GM21619 (cell line): ENCODE measurements around the gene PGRMC2.
"Not testable (repeated sequence)": the region's sequence is repeated elsewhere in the genome, so short reads cannot be mapped to it uniquely, and the experiment has no call there.

ENCODE experiments used
- ATAC-seq: cut with Tn5 transposase; IDR thresholded peaks from one replicate; pipeline ENCODE4 v1.9.1; 2021; ENCODE audit not compliant: unreplicated experiment

Gene PGRMC2

GRCh38 chr4:128271551-128271950 lies 16.1 kb downstream of the PGRMC2 start:
- ATAC-seq = no peak

DNA sequence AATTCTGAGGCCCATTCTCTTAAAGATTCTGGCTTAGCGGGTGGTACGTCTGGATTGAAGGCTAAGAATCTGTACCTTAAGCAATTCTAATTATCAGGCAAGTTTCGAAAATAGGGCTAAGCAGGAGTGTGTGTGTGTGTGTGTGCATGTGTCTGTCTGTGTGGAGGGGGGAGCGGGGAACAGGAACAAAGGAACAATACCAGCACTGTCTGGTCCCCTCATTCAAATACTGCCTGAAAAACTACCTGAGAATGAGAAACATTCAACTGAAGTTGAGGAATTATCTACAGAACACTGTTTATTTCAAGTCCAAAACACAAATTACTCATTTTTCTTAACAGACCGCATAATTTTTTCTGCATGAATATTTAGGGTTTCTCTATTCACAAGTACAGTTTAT lies 18.6 kb downstream of the PGRMC2 start:
- ATAC-seq = no peak

- ATAC-seq = no peak
These were observed 19.9 kb downstream of the PGRMC2 start for GRCh38 chr4:128267745-128268144.

- ATAC-seq = not testable (repeated sequence)
These were observed 20.4 kb downstream of the PGRMC2 start for GRCh38 chr4:128267171-128267570.

DNA sequence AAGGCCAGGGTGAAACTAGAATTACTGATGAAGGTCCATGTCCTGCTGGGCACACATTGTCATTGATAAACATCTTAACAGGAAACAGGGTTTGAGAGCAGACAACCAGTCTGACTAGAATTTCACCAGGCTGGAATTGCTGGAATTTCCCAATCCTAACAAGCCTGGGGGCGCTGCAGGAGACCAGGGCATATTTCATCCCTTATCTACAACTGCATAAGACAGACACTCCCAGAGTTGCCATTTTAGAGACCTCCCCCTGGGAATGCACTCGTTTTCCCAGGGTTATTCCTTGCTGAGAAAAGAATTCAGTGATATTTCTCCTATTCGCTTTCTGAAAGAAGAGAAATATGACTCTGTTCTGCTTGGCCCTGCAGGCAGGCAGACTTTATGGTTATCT lies 22.1 kb downstream of the PGRMC2 start:
- ATAC-seq = not testable (repeated sequence)

GRCh38 chr4:128259889-128260288 lies 27.7 kb downstream of the PGRMC2 start:
- not testable (repeated sequence) for ATAC-seq

GRCh38 chr4:128258166-128258565 lies 29.4 kb downstream of the PGRMC2 start:
- not testable (repeated sequence) for ATAC-seq

GRCh38 chr4:128256539-128256938 lies 31.1 kb downstream of the PGRMC2 start:
- no peak for ATAC-seq

- no peak for ATAC-seq
These were observed 31.7 kb downstream of the PGRMC2 start for GRCh38 chr4:128255906-128256305.

DNA sequence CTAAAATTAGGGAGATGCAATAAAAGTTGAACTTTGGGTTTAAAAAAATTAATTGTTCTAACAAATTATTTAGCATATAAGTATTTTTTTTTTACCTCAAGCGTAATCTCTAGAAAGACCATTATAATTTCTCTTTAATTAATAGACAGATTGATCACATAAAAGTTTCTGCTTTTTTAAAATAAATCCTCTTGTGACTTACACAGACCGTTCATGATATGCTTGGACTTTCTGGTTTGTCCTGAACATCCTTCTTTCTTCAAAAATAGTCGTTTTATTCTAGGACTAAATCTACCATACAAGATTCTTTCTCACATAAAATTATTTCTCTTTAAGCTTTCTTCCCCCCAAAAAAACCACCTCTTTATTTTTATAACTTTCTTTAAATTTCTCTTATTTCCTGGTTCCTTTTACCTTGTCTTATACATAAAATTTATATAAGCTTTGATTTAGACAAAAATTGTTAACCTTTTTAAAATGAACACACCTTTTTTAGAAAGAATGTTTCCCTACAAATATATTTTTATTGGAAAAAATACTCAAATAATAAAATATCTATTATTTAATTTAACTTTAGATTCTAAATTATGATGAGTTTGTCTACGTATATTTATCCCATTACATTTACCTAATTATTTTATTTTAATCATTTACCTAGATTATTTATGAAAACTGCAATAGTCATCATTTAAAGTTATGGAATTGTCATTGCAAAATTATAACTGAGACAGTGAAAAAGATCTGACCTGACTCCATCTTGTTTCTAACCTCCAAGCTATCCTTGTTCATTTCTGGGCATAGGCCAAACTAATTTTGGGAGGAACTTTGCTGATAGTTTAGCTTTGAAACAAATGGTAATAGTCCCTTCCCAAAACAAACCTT lies 37.6 kb downstream of the PGRMC2 start:
- no peak for ATAC-seq

DNA sequence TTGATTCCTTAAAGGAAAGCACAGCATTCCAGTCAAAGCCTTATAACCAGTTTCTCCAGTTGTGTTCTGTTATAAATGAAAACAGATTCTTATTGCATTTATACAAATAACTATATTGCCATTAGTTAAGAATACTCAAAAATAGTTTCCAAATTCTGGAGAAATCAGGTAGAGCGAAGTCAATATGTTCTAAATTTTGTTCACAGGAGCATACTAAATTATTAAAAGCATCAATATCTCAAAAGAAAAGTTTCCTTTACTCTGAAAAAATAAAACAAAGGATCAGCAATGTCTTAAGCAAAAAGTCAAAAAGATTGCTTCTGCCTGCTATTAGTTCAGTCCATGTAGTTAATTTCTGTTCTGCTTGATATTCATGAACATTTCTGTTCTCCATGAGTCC lies 39.7 kb downstream of the PGRMC2 start:
- no peak for ATAC-seq

DNA sequence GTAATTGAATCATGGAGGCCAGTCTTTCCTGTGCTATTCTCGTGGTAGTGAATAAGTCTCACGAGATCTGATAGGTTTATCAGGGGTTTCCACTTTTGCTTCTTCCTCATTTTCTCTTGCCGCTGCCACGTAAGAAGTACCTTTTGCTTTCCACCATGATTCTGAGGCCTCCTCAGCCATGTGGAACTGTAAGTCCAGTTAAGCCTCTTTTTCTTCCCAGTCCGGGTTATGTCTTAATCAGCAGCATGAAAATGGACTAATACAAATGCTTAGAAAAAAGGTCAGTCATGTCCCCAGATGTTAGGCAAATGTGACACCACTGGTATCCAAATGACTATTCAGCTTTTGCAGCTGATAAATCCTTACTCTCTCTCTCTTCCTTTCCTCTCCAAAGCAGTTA lies 42.2 kb downstream of the PGRMC2 start:
- not testable (repeated sequence) for ATAC-seq

DNA sequence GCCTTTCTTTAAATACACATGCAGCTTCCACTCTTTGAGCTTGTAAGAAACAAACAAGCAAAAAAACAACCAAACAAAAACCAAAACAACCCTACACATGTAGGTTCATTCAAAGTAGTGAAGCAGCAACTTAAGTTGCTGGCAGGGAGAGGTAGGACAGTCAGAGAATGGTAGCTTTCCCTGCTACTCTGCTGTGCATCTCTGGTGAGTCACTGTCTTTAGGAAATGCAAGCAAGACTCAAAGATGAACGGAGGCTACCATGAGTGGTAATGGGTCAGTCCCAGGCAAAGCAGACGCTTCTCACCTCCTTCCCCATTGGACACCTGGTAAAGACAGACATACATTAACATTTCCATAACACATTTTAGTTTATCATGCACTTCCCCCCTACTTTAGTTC lies 43.2 kb downstream of the PGRMC2 start:
- ATAC-seq = no peak

DNA sequence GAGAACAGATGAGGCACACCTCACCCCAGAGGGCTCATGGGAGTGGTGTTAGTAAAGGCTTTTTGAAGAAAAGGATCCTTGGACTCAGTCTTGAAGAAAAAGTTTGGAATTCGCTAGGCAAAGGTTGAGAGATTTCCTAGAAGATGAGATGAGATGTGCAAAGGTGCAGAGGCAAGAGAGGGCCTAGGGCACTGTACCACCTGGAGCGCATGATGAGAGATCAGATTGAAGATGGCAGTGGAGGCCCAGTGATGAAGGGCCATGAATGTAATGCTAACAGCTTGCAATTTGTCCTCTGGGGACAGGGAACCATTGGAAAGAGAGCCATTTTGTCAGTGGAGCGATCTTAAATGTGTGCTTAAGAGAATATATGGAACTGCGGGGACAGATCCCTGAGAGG lies 45.0 kb downstream of the PGRMC2 start:
- no peak for ATAC-seq

- no peak for ATAC-seq
These were observed 45.6 kb downstream of the PGRMC2 start for GRCh38 chr4:128241981-128242380.

DNA sequence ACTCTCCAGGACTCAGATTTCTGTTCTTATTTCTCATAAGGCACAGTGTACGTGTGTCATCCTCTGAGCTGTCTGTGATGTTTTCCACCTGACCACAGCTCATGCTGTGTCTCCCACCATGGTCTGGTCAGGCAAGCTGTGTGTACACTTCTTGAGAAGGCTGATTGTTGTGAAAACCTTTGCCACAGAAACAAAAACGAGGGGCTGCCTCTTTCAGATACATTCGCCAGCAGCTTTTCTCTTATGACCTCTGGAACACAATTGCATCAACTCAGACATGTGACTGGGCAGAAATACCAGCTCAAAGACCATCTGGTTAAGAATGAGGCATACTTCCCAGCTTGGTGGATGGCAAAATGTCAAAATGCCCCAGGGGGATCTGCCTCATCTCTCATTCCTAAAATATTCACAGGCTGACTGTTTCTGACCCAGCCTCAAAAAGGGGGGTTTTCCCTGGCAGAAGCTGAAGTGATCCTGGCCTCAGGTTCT lies 46.1 kb downstream of the PGRMC2 start:
- no peak for ATAC-seq

GRCh38 chr4:128241019-128241418 lies 46.6 kb downstream of the PGRMC2 start:
- ATAC-seq = no peak

GRCh38 chr4:128234836-128235235 lies 52.8 kb downstream of the PGRMC2 start:
- ATAC-seq = no peak

DNA sequence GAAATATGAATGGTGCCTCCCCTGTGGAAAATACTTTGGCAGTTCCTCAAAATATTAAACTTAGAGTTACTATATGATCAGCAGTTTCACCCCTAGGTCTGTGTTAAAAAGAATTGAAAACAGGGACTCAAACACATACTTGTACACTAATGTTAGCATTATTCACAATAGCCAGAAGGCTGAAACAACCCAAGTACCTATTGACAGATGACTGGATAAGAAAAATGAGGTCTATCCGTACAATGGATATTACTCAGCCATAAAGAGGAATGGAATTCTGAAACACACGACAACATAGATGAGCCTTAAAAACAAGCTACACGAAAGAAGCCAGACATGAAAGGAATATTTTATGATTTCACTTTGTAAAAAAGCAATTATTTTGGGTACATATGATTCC lies 54.9 kb downstream of the PGRMC2 start:
- ATAC-seq = no peak

GRCh38 chr4:128228845-128229795 lies 58.5 kb downstream of the PGRMC2 start:
- ATAC-seq = no peak

- ATAC-seq = no peak
These were observed 59.5 kb downstream of the PGRMC2 start for GRCh38 chr4:128227991-128228571.
